GM18519 (cell line): ENCODE data around the gene CREB3.

Experiments
- ATAC-seq: cut with Tn5 transposase; IDR thresholded peaks from one replicate; pipeline ENCODE4 v1.9.1; 2021; ENCODE audit warnings: mild to moderate bottlenecking, moderate library complexity; ENCODE audit not compliant: unreplicated experiment, low FRiP score

CREB3 gene

GRCh38 chr9:35723908-35724307 lies 8.6 kb upstream of the CREB3 start:
- ATAC-seq = no peak

- no peak for ATAC-seq
Measured at GRCh38 chr9:35725362-35725761, 7.1 kb upstream of the CREB3 start.

GRCh38 chr9:35726931-35727330 lies 5.5 kb upstream of the CREB3 start:
- no peak for ATAC-seq

GRCh38 chr9:35727676-35728040 lies 4.8 kb upstream of the CREB3 start:
- ATAC-seq = no peak

- no peak for ATAC-seq
Measured at GRCh38 chr9:35728041-35728971, 4.2 kb upstream of the CREB3 start.

- ATAC-seq = no peak
Measured at GRCh38 chr9:35729101-35729500, 3.4 kb upstream of the CREB3 start.

GRCh38 chr9:35729700-35730485 lies 2.6 kb upstream of the CREB3 start:
- no peak for ATAC-seq

GRCh38 chr9:35730486-35730854 lies 2.0 kb upstream of the CREB3 start:
- ATAC-seq = no peak

GRCh38 chr9:35731415-35732184 lies 866 bp upstream of the CREB3 start:
- ATAC-seq = no peak

- ATAC-seq = no peak
Measured at GRCh38 chr9:35732800-35733541, 505 bp downstream of the CREB3 start.

GRCh38 chr9:35734096-35734495 lies 1.6 kb downstream of the CREB3 start:
- no peak for ATAC-seq

- no peak for ATAC-seq
Measured at GRCh38 chr9:35736201-35736633, 3.8 kb downstream of the CREB3 start.

GRCh38 chr9:35737143-35737542 lies 4.7 kb downstream of the CREB3 start:
- no peak for ATAC-seq

GRCh38 chr9:35738186-35738585 lies 5.7 kb downstream of the CREB3 start:
- ATAC-seq = no peak

- no peak for ATAC-seq
Measured at GRCh38 chr9:35738924-35739323, 6.5 kb downstream of the CREB3 start.

- no peak for ATAC-seq
Measured at GRCh38 chr9:35740243-35740642, 7.8 kb downstream of the CREB3 start.

- no peak for ATAC-seq
Measured at GRCh38 chr9:35741740-35742139, 9.3 kb downstream of the CREB3 start.

GRCh38 chr9:35743452-35743851 lies 11.0 kb downstream of the CREB3 start:
- ATAC-seq = no peak

- ATAC-seq = no peak
Measured at GRCh38 chr9:35743880-35744518, 11.5 kb downstream of the CREB3 start.

- ATAC-seq = no peak
Measured at GRCh38 chr9:35745569-35745968, 13.1 kb downstream of the CREB3 start.
